ENCODE data around the gene LRRC8E.
"Not testable (repeated sequence)": the region's sequence is repeated elsewhere in the genome, so short reads cannot be mapped to it uniquely, and the experiment has no call there.

The LRRC8E gene

GRCh38 chr19:7928741-7929701 lies 40.7 kb downstream of the LRRC8E start:
- peak overlapping the region; percentile 56 to 92 for H3K27ac Mint-ChIP-seq
- H3K36me3 Mint-ChIP-seq (ENCODE audit: insufficient read depth), result peaks cover 54% of the 10 kb centered on the region
- H3K27me3 Mint-ChIP-seq, result no peaks in the 10 kb centered on the region
- H3K9me3 Mint-ChIP-seq, result no peaks in the 10 kb centered on the region
- ATAC-seq (replicated peaks) (peak; percentile 72), DNase-seq (peak; percentile 82 to 85 (median 84))
- H3K4me3 Mint-ChIP-seq, result no peak overlapping the region
- H3K4me1 Mint-ChIP-seq (ENCODE audit: low read depth in 2 of 2), result peaks cover 14 to 15% of the 10 kb centered on the region in 2 donors

DNA sequence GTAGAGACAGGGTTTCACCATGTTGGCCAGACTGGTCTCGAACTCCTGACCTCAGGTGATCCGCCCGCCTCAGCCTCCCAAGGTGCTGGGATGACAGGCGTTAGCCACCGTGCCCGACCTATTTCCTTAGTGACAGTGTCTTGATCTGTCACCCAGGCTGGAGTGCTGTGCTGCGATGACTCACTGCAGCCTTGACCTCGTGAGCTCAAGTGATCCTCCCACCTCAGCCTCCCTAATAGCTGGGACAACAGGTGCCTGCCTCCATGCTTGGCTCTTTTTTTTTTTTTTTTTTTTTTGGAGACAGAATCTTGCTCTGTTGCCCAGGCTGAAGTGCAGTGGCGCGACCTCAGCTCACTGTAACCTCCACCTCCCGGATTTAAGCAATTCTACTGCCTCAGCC lies 41.7 kb downstream of the LRRC8E start:
- Mint-ChIP-seq H3K4me3 (peak overlapping the region in 1 of 2 donors; percentile 54), H3K27ac (peak overlapping the region; percentile 56 to 92), H3K36me3 (ENCODE audit: insufficient read depth) (peaks cover 53% of the 10 kb centered on the region), H3K4me1 (ENCODE audit: low read depth in 2 of 2) (peaks cover 12 to 15% of the 10 kb centered on the region in 2 donors)
- ATAC-seq (replicated peaks); DNase-seq; H3K27me3 Mint-ChIP-seq; H3K9me3 Mint-ChIP-seq: not testable (repeated sequence)

GRCh38 chr19:7930765-7931164 lies 42.5 kb downstream of the LRRC8E start:
- Mint-ChIP-seq H3K4me3 (no peak overlapping the region), H3K4me1 (ENCODE audit: low read depth in 2 of 2) (peaks cover 11 to 12% of the 10 kb centered on the region in 2 donors), H3K9me3 (no peaks in the 10 kb centered on the region), H3K27me3 (no peaks in the 10 kb centered on the region), H3K36me3 (ENCODE audit: insufficient read depth) (peaks cover 58% of the 10 kb centered on the region), H3K27ac (peak overlapping the region in 1 of 2 donors; percentile 92)
- ATAC-seq (replicated peaks), result no peak
- no peak for DNase-seq

DNA sequence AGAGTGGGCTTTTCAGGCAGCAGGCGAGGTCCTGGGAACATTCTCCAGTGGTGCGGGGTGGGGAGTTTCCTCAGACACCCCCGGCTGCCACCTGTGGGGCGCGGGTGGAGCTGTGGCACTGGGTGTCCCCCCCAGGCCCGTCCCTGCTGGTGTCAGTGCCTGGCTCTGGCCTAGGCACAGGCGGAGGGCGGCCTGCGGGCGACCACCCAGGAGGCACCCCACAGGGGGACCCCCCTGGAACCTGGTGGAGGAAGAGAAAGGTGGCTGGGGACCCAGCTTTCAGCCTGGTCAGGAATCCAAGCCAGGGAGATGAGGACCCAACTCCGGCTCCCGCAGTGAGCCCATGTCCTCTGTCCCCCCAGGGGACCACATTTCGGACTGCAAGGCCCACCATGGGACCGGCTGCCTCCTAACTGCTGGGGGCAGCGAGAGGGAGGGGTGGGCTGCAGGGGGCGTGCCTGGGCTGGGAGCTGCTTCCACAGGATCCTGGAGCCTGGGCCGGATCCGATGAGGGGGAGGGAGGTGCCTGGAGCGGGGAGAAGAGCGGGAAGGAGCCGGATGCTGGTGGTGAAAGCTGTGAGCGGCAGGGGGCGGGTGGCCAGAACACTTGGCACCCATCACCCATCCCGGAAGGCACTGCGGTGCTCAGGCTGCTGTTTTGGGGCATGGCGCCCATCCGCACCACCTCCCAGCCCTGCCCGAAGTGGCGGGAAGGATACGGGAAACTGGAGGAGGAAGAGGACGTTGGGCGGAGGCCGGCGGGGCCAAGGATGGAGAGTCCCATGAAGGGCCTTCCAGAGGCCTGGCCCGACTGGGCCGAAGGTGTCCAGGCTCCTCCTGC lies 43.1 kb downstream of the LRRC8E start:
- no peak for ATAC-seq (replicated peaks)
- Mint-ChIP-seq H3K27me3 (no peaks in the 10 kb centered on the region), H3K9me3 (no peaks in the 10 kb centered on the region), H3K4me1 (ENCODE audit: low read depth in 2 of 2) (peaks cover 8 to 12% of the 10 kb centered on the region in 2 donors), H3K4me3 (no peak overlapping the region), H3K36me3 (ENCODE audit: insufficient read depth) (peaks cover 62% of the 10 kb centered on the region), H3K27ac (peak overlapping the region in 1 of 2 donors; percentile 92)
- no peak for DNase-seq

GRCh38 chr19:7932276-7932929 lies 44.1 kb downstream of the LRRC8E start:
- ATAC-seq (replicated peaks) (no peak), DNase-seq (no peak)
- no peaks in the 10 kb centered on the region for H3K27me3 Mint-ChIP-seq
- no peaks in the 10 kb centered on the region for H3K9me3 Mint-ChIP-seq
- no peak overlapping the region for H3K4me3 Mint-ChIP-seq
- H3K27ac Mint-ChIP-seq, result no peak overlapping the region
- peaks cover 7 to 12% of the 10 kb centered on the region in 2 donors for H3K4me1 Mint-ChIP-seq (ENCODE audit: low read depth in 2 of 2)
- H3K36me3 Mint-ChIP-seq (ENCODE audit: insufficient read depth), result peaks cover 68% of the 10 kb centered on the region

DNA sequence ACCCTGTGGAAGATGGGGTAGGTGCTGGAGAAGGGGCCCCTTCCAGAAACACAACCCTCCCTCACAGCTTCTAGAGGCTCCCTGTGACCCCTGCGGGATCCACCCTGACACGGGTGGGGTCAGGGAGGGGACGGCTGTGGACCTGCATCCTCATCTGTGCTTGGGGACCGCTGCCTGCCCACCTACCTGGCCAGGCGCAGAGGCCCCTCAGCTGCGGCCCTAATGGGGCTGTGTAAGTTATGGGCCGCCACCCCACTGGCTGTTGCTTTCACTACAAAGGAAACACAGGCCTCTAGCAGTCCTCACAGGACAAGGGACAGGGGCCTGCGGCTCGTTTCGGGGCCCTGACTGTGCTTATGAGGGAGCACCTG lies 44.6 kb downstream of the LRRC8E start:
- Mint-ChIP-seq H3K4me1 (ENCODE audit: low read depth in 2 of 2) (peaks cover 7 to 12% of the 10 kb centered on the region in 2 donors), H3K36me3 (ENCODE audit: insufficient read depth) (peaks cover 68% of the 10 kb centered on the region), H3K4me3 (no peak overlapping the region), H3K27ac (no peak overlapping the region), H3K27me3 (no peaks in the 10 kb centered on the region), H3K9me3 (no peaks in the 10 kb centered on the region)
- DNase-seq, result no peak
- ATAC-seq (replicated peaks), result no peak

GRCh38 chr19:7933411-7933810 lies 45.1 kb downstream of the LRRC8E start:
- no peak for DNase-seq
- H3K27me3 Mint-ChIP-seq, result no peaks in the 10 kb centered on the region
- H3K36me3 Mint-ChIP-seq (ENCODE audit: insufficient read depth), result peaks cover 66% of the 10 kb centered on the region
- H3K4me1 Mint-ChIP-seq (ENCODE audit: low read depth in 2 of 2), result peaks cover 7 to 12% of the 10 kb centered on the region in 2 donors
- ATAC-seq (replicated peaks), result no peak
- H3K4me3 Mint-ChIP-seq, result no peak overlapping the region
- H3K27ac Mint-ChIP-seq, result no peak overlapping the region
- no peaks in the 10 kb centered on the region for H3K9me3 Mint-ChIP-seq

GRCh38 chr19:7933828-7934725 lies 45.8 kb downstream of the LRRC8E start:
- Mint-ChIP-seq H3K9me3 (no peaks in the 10 kb centered on the region), H3K36me3 (ENCODE audit: insufficient read depth) (peaks cover 65% of the 10 kb centered on the region), H3K27me3 (no peaks in the 10 kb centered on the region), H3K27ac (no peak overlapping the region), H3K4me1 (ENCODE audit: low read depth in 2 of 2) (peaks cover 7 to 11% of the 10 kb centered on the region in 2 donors), H3K4me3 (no peak overlapping the region)
- no peak for DNase-seq
- no peak for ATAC-seq (replicated peaks)

- peaks cover 0 to 4% of the 10 kb centered on the region in 2 donors for H3K4me1 Mint-ChIP-seq (ENCODE audit: low read depth in 2 of 2)
- H3K27ac Mint-ChIP-seq, result peak overlapping the region in 1 of 2 donors; percentile 31
- DNase-seq, result no peak
- peaks cover 65% of the 10 kb centered on the region for H3K36me3 Mint-ChIP-seq (ENCODE audit: insufficient read depth)
- no peaks in the 10 kb centered on the region for H3K9me3 Mint-ChIP-seq
- no peak for ATAC-seq (replicated peaks)
- H3K27me3 Mint-ChIP-seq, result no peaks in the 10 kb centered on the region
- H3K4me3 Mint-ChIP-seq, result no peak overlapping the region
Measured at GRCh38 chr19:7934766-7935165, 46.5 kb downstream of the LRRC8E start.

GRCh38 chr19:7940841-7941240 lies 52.5 kb downstream of the LRRC8E start:
- no peak for ATAC-seq (replicated peaks)
- peaks cover 61% of the 10 kb centered on the region for H3K36me3 Mint-ChIP-seq (ENCODE audit: insufficient read depth)
- H3K27ac Mint-ChIP-seq, result no peak overlapping the region
- DNase-seq, result no peak
- no peaks in the 10 kb centered on the region for H3K9me3 Mint-ChIP-seq
- peaks cover 22 to 24% of the 10 kb centered on the region in 2 donors for H3K4me1 Mint-ChIP-seq (ENCODE audit: low read depth in 2 of 2)
- no peak overlapping the region for H3K4me3 Mint-ChIP-seq
- no peaks in the 10 kb centered on the region for H3K27me3 Mint-ChIP-seq

DNA sequence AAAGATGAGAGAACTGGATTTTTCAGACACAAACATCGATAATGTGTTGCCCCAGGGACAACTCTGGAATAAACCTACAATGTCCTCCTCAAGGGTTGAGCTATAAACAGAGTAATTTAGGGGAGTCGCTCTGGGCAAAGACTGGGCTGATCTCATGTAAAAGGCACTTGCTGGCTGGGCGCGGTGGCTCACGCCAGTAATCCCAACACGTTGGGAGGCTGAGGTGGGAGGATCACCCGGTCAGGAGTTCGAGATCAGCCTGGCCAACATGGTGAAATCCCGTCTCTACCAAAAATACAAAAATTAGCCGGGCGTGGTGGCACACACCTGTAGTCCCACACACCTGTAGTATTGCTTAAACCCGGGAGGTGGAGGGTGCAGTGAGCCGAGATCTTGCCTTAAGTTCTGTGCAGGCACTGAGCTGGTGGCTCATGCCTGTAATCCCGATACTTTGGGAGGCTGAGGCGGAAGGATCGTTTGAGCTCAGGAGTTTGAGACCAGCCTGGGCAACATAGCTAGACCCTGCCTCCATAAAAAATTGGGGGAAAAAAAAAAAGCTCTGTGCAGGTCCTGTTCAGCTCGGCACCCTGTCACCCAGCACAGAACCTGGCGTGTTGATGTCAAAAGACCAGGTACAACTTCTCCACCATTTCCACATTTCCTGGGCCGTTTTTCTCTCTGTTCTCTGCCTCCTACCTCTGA lies 53.7 kb downstream of the LRRC8E start:
- H3K9me3 Mint-ChIP-seq, result no peaks in the 10 kb centered on the region
- H3K27me3 Mint-ChIP-seq, result no peaks in the 10 kb centered on the region
- H3K4me3 Mint-ChIP-seq, result peak overlapping the region; percentile 92 to 94
- ATAC-seq (replicated peaks), result no peak
- peaks cover 49% of the 10 kb centered on the region for H3K36me3 Mint-ChIP-seq (ENCODE audit: insufficient read depth)
- H3K4me1 Mint-ChIP-seq (ENCODE audit: low read depth in 2 of 2), result peaks cover 22 to 24% of the 10 kb centered on the region in 2 donors
- DNase-seq, result no peak
- no peak overlapping the region for H3K27ac Mint-ChIP-seq

DNA sequence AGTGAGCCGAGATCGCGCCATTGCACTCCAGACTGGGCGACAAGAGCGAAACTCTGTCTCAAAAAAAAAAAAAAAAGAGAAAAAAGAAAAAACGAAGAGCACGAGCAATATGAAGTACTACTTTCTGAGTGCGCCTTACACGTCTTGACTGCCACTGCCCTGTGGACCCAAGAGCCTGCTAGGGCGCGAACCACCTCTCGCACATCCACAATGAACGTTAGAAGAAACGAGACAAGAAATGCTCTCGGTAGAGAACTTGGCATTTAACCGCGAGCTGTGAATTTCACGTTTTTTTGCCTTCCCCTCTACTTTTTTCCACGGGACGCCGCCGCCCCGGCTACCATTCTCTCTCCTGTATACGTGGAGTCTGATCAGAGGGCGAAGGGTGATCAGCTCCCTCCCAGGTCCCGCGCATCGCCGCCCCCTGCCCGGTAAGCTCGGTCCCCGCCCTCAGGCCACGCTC lies 54.7 kb downstream of the LRRC8E start:
- Mint-ChIP-seq H3K27me3 (no peaks in the 10 kb centered on the region), H3K4me3 (peak overlapping the region; percentile 92 to 94), H3K4me1 (ENCODE audit: low read depth in 2 of 2) (peaks cover 22 to 24% of the 10 kb centered on the region in 2 donors), H3K27ac (peak overlapping the region; percentile 95 to 98), H3K36me3 (ENCODE audit: insufficient read depth) (peaks cover 40% of the 10 kb centered on the region), H3K9me3 (no peaks in the 10 kb centered on the region)
- no peak for DNase-seq
- no peak for ATAC-seq (replicated peaks)

Data from effector memory CD8-positive, alpha-beta T cell (primary cell).